ENCODE results near the gene MRPS10. TPM values are rescaled to one million over a fixed set of nuclear protein-coding genes. Genes with fewer than 3 reads are reported as not detected.
A peak's percentile ranks its signal among the peaks of the same experiment; 100 is the strongest.
"Not testable (repeated sequence)": the region's sequence is repeated elsewhere in the genome, so short reads cannot be mapped to it uniquely, and the experiment has no call there.

The MRPS10 gene
- total RNA-seq, 2 experiments from 2014 or later = 17.1 to 18.4 TPM

DNA sequence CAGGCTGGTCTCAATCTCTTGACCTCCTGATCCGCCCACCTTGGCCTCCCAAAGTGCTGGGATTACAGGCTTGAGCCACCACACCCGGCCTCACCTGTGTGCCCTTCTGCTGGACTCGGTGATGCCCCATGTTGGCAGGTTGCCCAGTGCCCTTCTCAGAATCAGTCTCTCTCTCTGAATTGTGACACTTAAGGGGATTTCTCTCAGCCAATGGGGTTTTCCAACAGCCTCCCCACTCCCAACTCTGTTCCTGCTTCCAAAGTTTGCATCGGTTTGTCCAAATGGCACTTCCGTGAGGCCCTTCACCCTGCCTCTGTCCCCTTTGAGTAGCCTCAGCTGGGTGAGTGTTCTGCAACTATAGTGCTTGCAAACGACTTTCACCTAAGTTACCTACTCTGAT is 3.1 kb upstream of the MRPS10 start:
- peaks cover 18% of the 10 kb centered on the region for H3K4me1 ChIP-seq (ENCODE audit: insufficient read depth, low read length)
- no peaks in the 10 kb centered on the region for H3K27me3 Mint-ChIP-seq
- ChIA-PET CTCF (no interaction called here), POLR2A (no interaction called here)
- H3K4me3 Mint-ChIP-seq = peak overlapping the region; percentile 38
- no peaks in the 10 kb centered on the region for H3K36me3 ChIP-seq (ENCODE audit: insufficient read depth, low read length)
- peaks cover 16% of the 10 kb centered on the region for H3K4me1 Mint-ChIP-seq (ENCODE audit: low read depth)
- H3K27ac ChIP-seq (ENCODE audit: low read depth in 1 of 2, low read length in 2 of 2) = no peak overlapping the region
- ATAC-seq (ENCODE audit: poor library complexity) (no peak), DNase-seq (no peak)
- TF ChIP-seq, protein P1, sequence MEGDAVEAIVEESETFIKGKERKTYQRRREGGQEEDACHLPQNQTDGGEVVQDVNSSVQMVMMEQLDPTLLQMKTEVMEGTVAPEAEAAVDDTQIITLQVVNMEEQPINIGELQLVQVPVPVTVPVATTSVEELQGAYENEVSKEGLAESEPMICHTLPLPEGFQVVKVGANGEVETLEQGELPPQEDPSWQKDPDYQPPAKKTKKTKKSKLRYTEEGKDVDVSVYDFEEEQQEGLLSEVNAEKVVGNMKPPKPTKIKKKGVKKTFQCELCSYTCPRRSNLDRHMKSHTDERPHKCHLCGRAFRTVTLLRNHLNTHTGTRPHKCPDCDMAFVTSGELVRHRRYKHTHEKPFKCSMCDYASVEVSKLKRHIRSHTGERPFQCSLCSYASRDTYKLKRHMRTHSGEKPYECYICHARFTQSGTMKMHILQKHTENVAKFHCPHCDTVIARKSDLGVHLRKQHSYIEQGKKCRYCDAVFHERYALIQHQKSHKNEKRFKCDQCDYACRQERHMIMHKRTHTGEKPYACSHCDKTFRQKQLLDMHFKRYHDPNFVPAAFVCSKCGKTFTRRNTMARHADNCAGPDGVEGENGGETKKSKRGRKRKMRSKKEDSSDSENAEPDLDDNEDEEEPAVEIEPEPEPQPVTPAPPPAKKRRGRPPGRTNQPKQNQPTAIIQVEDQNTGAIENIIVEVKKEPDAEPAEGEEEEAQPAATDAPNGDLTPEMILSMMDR (IDR thresholded peaks at IDR 0.05) = no peak
- H3K27me3 ChIP-seq (ENCODE audit: control insufficient read depth in 1 of 2, insufficient read depth in 2 of 2, low read length in 2 of 2) = no peaks in the 10 kb centered on the region
- H3K27ac Mint-ChIP-seq = no peak overlapping the region
- H3K4me3 ChIP-seq (ENCODE audit: low read length) = no peak overlapping the region
- no peaks in the 10 kb centered on the region for H3K9me3 Mint-ChIP-seq
- intact Hi-C loops (cut with DNase I, micrococcal nuclease) = no loop called here
- H3K36me3 Mint-ChIP-seq (ENCODE audit: low read depth) = peaks cover 6% of the 10 kb centered on the region
- no peaks in the 10 kb centered on the region for H3K9me3 ChIP-seq (ENCODE audit: control insufficient read depth in 1 of 2, insufficient read depth in 1 of 2, low read length in 2 of 2)

DNA sequence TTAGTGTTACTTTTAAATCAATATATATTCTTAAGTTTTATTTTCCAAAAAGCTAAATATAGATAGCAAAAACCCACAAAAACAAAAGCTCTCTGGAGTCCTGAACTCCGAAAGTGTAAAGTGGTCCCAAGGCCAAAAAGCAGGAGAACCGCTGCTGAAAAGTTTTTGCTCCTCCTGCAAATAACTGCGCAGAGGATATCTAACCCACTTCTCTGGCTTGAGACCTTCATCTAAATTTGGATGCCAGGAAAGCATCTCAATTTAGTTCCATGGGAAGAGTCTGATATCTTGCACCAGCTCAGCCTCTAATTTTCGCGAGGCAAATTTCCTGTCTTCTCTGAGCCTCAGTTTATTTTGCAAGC is 523 bp downstream of the MRPS10 start:
- Mint-ChIP-seq H3K27me3 (no peaks in the 10 kb centered on the region), H3K4me1 (ENCODE audit: low read depth) (peaks cover 26% of the 10 kb centered on the region), H3K4me3 (peak overlapping the region; percentile 97), H3K36me3 (ENCODE audit: low read depth) (peaks cover 29% of the 10 kb centered on the region), H3K27ac (peak overlapping the region; percentile 92), H3K9me3 (no peaks in the 10 kb centered on the region)
- Histone ChIP-seq H3K36me3 (ENCODE audit: insufficient read depth, low read length) (peaks cover 18% of the 10 kb centered on the region), H3K4me1 (ENCODE audit: insufficient read depth, low read length) (peaks cover 26% of the 10 kb centered on the region), H3K4me3 (ENCODE audit: low read length) (peak overlapping the region; percentile 77), H3K27ac (ENCODE audit: low read depth in 1 of 2, low read length in 2 of 2) (peak overlapping the region; percentile 60 to 65), H3K9me3 (ENCODE audit: control insufficient read depth in 1 of 2, insufficient read depth in 1 of 2, low read length in 2 of 2) (no peaks in the 10 kb centered on the region), H3K27me3 (ENCODE audit: control insufficient read depth in 1 of 2, insufficient read depth in 2 of 2, low read length in 2 of 2) (no peaks in the 10 kb centered on the region)
- CTCF ChIA-PET = interaction anchor here (1.0 to 1.5 kb wide), 5 partner anchors 113 to 1012 kb away, joined by 3 to 6 read pairs (median 4); partner anchors contain the start of genes DNPH1, TOMM6 and UBR2
- DNase-seq (peak in 1 of 14 experiments; percentile 27), ATAC-seq (ENCODE audit: poor library complexity) (peak; percentile 5)
- TF ChIP-seq, protein P1 (IDR thresholded peaks at IDR 0.05) = no peak
- intact Hi-C loops (cut with DNase I, micrococcal nuclease) = loop anchor here (1.0 to 10.0 kb wide), 10 partner anchors 166 to 796 kb away; partner anchors contain the start of genes BYSL (in 1 of the 2), MEA1 (in 1 of the 2), MED20 (in 1 of the 2) and RPL7L1 (in 1 of the 2)
- POLR2A ChIA-PET = interaction anchor here (0.6 to 1.4 kb wide), 8 partner anchors 9 to 570 kb away, joined by 3 to 12 read pairs (median 3); partner anchors contain the start of genes TOMM6 and UBR2

DNA sequence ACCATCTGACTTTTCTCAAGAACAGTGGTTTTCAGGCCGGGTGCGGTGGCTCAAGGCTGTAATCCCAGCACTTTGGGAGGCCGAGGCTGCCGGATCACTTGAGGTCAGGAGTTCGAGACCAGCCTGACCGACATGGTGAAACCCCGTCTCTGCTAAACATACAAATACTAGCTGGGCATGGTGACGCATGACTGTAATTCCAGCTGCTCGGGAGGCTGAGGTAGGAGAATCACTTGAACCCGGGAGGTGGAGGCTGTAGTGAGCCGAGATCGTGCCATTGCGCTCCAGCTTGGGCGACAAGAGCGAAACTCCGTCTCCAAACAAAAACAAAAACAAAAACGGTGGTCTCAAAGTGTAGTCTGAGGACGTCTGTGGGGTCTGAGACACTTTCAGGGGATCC is 1.2 kb downstream of the MRPS10 start:
- ChIA-PET POLR2A (interaction anchor here (0.6 to 1.4 kb wide), 4 partner anchors 10 to 571 kb away, joined by 3 to 12 read pairs (median 4); partner anchors contain the start of gene TOMM6), CTCF (interaction anchor here (1.0 to 1.5 kb wide), 4 partner anchors 112 to 1013 kb away, joined by 3 to 6 read pairs (median 4); partner anchors contain the start of genes DNPH1 and UBR2)
- Mint-ChIP-seq H3K4me1 (ENCODE audit: low read depth) (peaks cover 26% of the 10 kb centered on the region), H3K27ac (peak overlapping the region; percentile 59), H3K36me3 (ENCODE audit: low read depth) (peaks cover 35% of the 10 kb centered on the region), H3K4me3 (peak overlapping the region; percentile 77)
- not testable (repeated sequence) for H3K9me3 Mint-ChIP-seq; H3K27me3 Mint-ChIP-seq; H3K9me3 ChIP-seq (ENCODE audit: control insufficient read depth in 1 of 2, insufficient read depth in 1 of 2, low read length in 2 of 2); H3K27me3 ChIP-seq (ENCODE audit: control insufficient read depth in 1 of 2, insufficient read depth in 2 of 2, low read length in 2 of 2); H3K27ac ChIP-seq (ENCODE audit: low read depth in 1 of 2, low read length in 2 of 2); H3K4me3 ChIP-seq (ENCODE audit: low read length); ATAC-seq (ENCODE audit: poor library complexity); DNase-seq
- peaks cover 26% of the 10 kb centered on the region for H3K4me1 ChIP-seq (ENCODE audit: insufficient read depth, low read length)
- H3K36me3 ChIP-seq (ENCODE audit: insufficient read depth, low read length) = peaks cover 24% of the 10 kb centered on the region
- intact Hi-C loops (cut with DNase I, micrococcal nuclease) = loop anchor here (2.0 to 10.0 kb wide), 8 partner anchors 166 to 796 kb away; partner anchors contain the start of genes BYSL (in 1 of the 2), MEA1 (in 1 of the 2), MED20 (in 1 of the 2) and RPL7L1 (in 1 of the 2)
